H1 (cell line): ENCODE data around the gene TBL2. TPM values are rescaled to one million over a fixed set of nuclear protein-coding genes. Genes with fewer than 3 reads are reported as not detected.

Experiments
- CTCF ChIA-PET: fragments of 300-600 bp; sonication (Branson Sonifier 250); formaldehyde crosslinking; loops from one replicate; lab custom pipeline; 2021; ENCODE audit not compliant: partially characterized antibody; lab: Charles Lee
- POLR2A ChIA-PET: fragments of 300-600 bp; sonication (Branson Sonifier 250); formaldehyde crosslinking; loops from one replicate; lab custom pipeline; 2021; ENCODE audit warnings: inconsistent platforms; ENCODE audit not compliant: partially characterized antibody; lab: Charles Lee
- DNase-seq, 2 experiments: peaks; one replicate each; pipeline versions ENCODE4 v3.0.0 to v3.0.0-alpha.2; 2010 to 2022; ENCODE audit warnings: low spot score in 2 of 2, low read depth in 1 of 2, mixed read lengths in 1 of 2
- FAIRE-seq: peaks from 2 replicates; lab custom pipeline; 2011; peaks lifted over from hg19 to GRCh38; lab: Jason Lieb, UNC
- H2AFZ ChIP-seq: 2 replicates; pipeline ENCODE4 v1.8.1; 2012; ENCODE audit warnings: low read length, inconsistent platforms
- H2AK5ac ChIP-seq: 2 replicates; pipeline ENCODE4 v1.6.1; 2013; ENCODE audit warnings: low read depth, low read length
- H2BK120ac ChIP-seq: replicated peaks from 2 replicates; pipeline ENCODE3; 2013; ENCODE audit warnings: low read depth, low read length, inconsistent platforms
- H2BK12ac ChIP-seq: 2 replicates; pipeline ENCODE4 v1.6.1; 2013; ENCODE audit warnings: low read depth, low read length
- H2BK15ac ChIP-seq: 2 replicates; pipeline ENCODE4 v1.6.1; 2013; ENCODE audit warnings: low read length
- H2BK20ac ChIP-seq: 2 replicates; pipeline ENCODE4 v1.6.1; 2013; ENCODE audit warnings: low read length
- H2BK5ac ChIP-seq: 2 replicates; pipeline ENCODE4 v1.6.1; 2013; ENCODE audit warnings: low read depth, low read length
- H3K14ac ChIP-seq: 2 replicates; pipeline ENCODE4 v1.6.1; 2013; ENCODE audit warnings: inconsistent platforms; ENCODE audit not compliant: insufficient read length
- H3K18ac ChIP-seq: 2 replicates; pipeline ENCODE4 v1.6.1; 2013; ENCODE audit warnings: low read length; ENCODE audit errors: extremely low read depth
- H3K23ac ChIP-seq: 2 replicates; pipeline ENCODE4 v1.6.1; 2013; ENCODE audit warnings: inconsistent platforms; ENCODE audit not compliant: insufficient read length
- H3K23me2 ChIP-seq: 2 replicates; pipeline ENCODE4 v1.6.1; 2013; ENCODE audit warnings: low read depth, low read length
- H3K27ac ChIP-seq: 2 replicates; pipeline ENCODE4 v1.6.1; 2011; ENCODE audit warnings: low read depth, low read length, inconsistent platforms
- H3K27me3 ChIP-seq, 4 experiments: replicated peaks in 1 of 4; 1 replicate in 1 of 4; 2 replicates in 3 of 4; pipeline versions ENCODE4 v1.6.1 to v1.8.1; 2011 to 2013; ENCODE audit warnings: low read length in 3 of 4, mild to moderate bottlenecking in 3 of 4, inconsistent platforms in 2 of 4, mixed read lengths in 2 of 4, moderate library complexity in 1 of 4; ENCODE audit not compliant: control insufficient read depth in 3 of 4, insufficient read depth in 3 of 4; ENCODE audit errors: extremely low read depth in 1 of 4
- H3K36me3 ChIP-seq, 4 experiments: 2 replicates each; pipeline versions ENCODE4 v1.6.1 to v1.8.1; 2011 to 2013; ENCODE audit warnings: mild to moderate bottlenecking in 4 of 4, low read length in 3 of 4, moderate library complexity in 2 of 4, control low read depth in 1 of 4, inconsistent platforms in 1 of 4; ENCODE audit not compliant: insufficient read depth in 4 of 4, control insufficient read depth in 2 of 4
- H3K4ac ChIP-seq: replicated peaks from 2 replicates; pipeline ENCODE3; 2013; ENCODE audit warnings: low read length, low read depth, mixed read lengths, inconsistent platforms; ENCODE audit not compliant: insufficient read length
- H3K4me1 ChIP-seq, 4 experiments: replicated peaks in 1 of 4; 1 replicate in 1 of 4; 2 replicates in 3 of 4; pipeline versions ENCODE4 v1.6.1 to v1.8.1; 2011 to 2013; ENCODE audit warnings: low read length in 3 of 4, inconsistent platforms in 2 of 4, mixed read lengths in 1 of 4; ENCODE audit not compliant: insufficient read depth in 4 of 4, control insufficient read depth in 3 of 4
- H3K4me2 ChIP-seq, 2 experiments: 2 replicates each; pipeline versions ENCODE4 v1.6.1 to v1.8.1; 2011 to 2013; ENCODE audit warnings: low read depth in 2 of 2, low read length in 2 of 2, control low read depth in 1 of 2, inconsistent platforms in 1 of 2, mild to moderate bottlenecking in 1 of 2; ENCODE audit not compliant: insufficient read depth in 1 of 2
- H3K4me3 ChIP-seq, 4 experiments: fragments of 200-600, 300-600 bp in 1 of 4; sonication (generic), shearing (Covaris generic), sonication (Bioruptor Twin) in 1 of 4; 2 replicates each; pipeline versions ENCODE4 v1.5.1 to v1.8.1; 2011 to 2016; ENCODE audit warnings: low read length in 4 of 4, low read depth in 3 of 4, control low read depth in 2 of 4, inconsistent platforms in 2 of 4, mild to moderate bottlenecking in 2 of 4, mixed read lengths in 1 of 4, moderate library complexity in 1 of 4; ENCODE audit not compliant: insufficient read depth in 2 of 4; ENCODE audit errors: extremely low read depth in 1 of 4
- H3K56ac ChIP-seq: replicated peaks from 2 replicates; pipeline ENCODE3; 2013; ENCODE audit warnings: low read depth, mild to moderate bottlenecking, mixed read lengths, low read length, inconsistent platforms; ENCODE audit not compliant: insufficient read length
- H3K79me1 ChIP-seq: 2 replicates; pipeline ENCODE4 v1.6.1; 2013; ENCODE audit warnings: low read depth, low read length, control low read depth
- H3K79me2 ChIP-seq, 2 experiments: 2 replicates each; pipeline versions ENCODE4 v1.6.1 to v1.8.1; 2012 to 2013; ENCODE audit warnings: low read length in 2 of 2, mild to moderate bottlenecking in 2 of 2, inconsistent platforms in 1 of 2; ENCODE audit not compliant: insufficient read depth in 2 of 2, control insufficient read depth in 1 of 2
- H3K9ac ChIP-seq, 4 experiments: replicated peaks in 1 of 4; 1 replicate in 1 of 4; 2 replicates in 3 of 4; pipeline versions ENCODE4 v1.6.1 to v1.8.1; 2011 to 2013; ENCODE audit warnings: low read depth in 3 of 4, low read length in 3 of 4, control low read depth in 2 of 4, mild to moderate bottlenecking in 2 of 4, moderate library complexity in 2 of 4, inconsistent platforms in 1 of 4; ENCODE audit errors: extremely low read depth in 1 of 4
- H3K9me3 ChIP-seq, 2 experiments: 2 replicates each; pipeline versions ENCODE4 v1.6.1 to v1.8.1; 2012 to 2013; ENCODE audit warnings: mild to moderate bottlenecking in 2 of 2, moderate library complexity in 2 of 2, control low read depth in 1 of 2, inconsistent platforms in 1 of 2, low read depth in 1 of 2, low read length in 1 of 2, mixed read lengths in 1 of 2; ENCODE audit not compliant: insufficient read depth in 2 of 2
- H4K20me1 ChIP-seq, 2 experiments: replicated peaks in 1 of 2; 2 replicates each; pipeline versions ENCODE3 to v1.8.1; 2011 to 2013; ENCODE audit warnings: inconsistent platforms in 2 of 2, low read length in 2 of 2, mild to moderate bottlenecking in 1 of 2; ENCODE audit not compliant: insufficient read depth in 2 of 2, control insufficient read depth in 1 of 2
- H4K5ac ChIP-seq: 2 replicates; pipeline ENCODE4 v1.6.1; 2013; ENCODE audit warnings: low read length, low read depth, mixed read lengths, inconsistent platforms; ENCODE audit not compliant: insufficient read length
- H4K8ac ChIP-seq: 2 replicates; pipeline ENCODE4 v1.8.0; 2013; ENCODE audit warnings: mild to moderate bottlenecking, moderate library complexity, low read length, inconsistent platforms; ENCODE audit not compliant: insufficient read depth; ENCODE audit errors: extremely low read depth
- H4K91ac ChIP-seq: replicated peaks from 2 replicates; pipeline ENCODE3; 2013; ENCODE audit warnings: low read length, mixed read lengths, inconsistent platforms; ENCODE audit not compliant: insufficient read length
- CBX5 ChIP-seq: fragments of 300-800, 300-1000 bp; sonication (generic); IDR thresholded peaks from 2 replicates; pipeline ENCODE4 v1.7.1; 2016; ENCODE audit warnings: antibody characterized with exemption, low read length, low read depth
- CEBPB ChIP-seq: IDR thresholded peaks from 2 replicates; pipeline ENCODE4 v1.6.1; 2012; ENCODE audit warnings: low read depth, low read length
- CHD1 ChIP-seq: IDR thresholded peaks from 2 replicates; pipeline ENCODE4 v1.6.1; 2012; ENCODE audit warnings: low read depth, low read length, improper control_type of control experiment
- FOSL1 ChIP-seq: IDR thresholded peaks from 2 replicates; pipeline ENCODE4 v1.6.1; 2011; ENCODE audit warnings: mild to moderate bottlenecking, low read depth, low read length, moderate library complexity; ENCODE audit not compliant: insufficient read depth
- HDAC6 ChIP-seq: IDR thresholded peaks from one replicate; pipeline ENCODE4 v1.7.1; 2012; ENCODE audit warnings: low read depth, mild to moderate bottlenecking, inconsistent platforms, low read length, moderate library complexity
- JUND ChIP-seq: IDR thresholded peaks from 2 replicates; pipeline ENCODE4 v1.6.1; 2011; ENCODE audit warnings: mild to moderate bottlenecking, improper control_type of control experiment, low read length
- KDM5A ChIP-seq: fragments of 200-600 bp; IDR thresholded peaks from 2 replicates; pipeline ENCODE4 v1.7.1; 2012; ENCODE audit warnings: mild to moderate bottlenecking, low read length, inconsistent platforms, mixed read lengths
- PHF8 ChIP-seq: fragments of 200-600 bp; sonication (generic); conservative IDR thresholded peaks from 2 replicates; pipeline ENCODE4 v1.7.1; 2012; ENCODE audit warnings: low read depth, mild to moderate bottlenecking, inconsistent platforms, low read length, moderate library complexity
- SIX5 ChIP-seq: IDR thresholded peaks from 2 replicates; pipeline ENCODE4 v1.6.1; 2011; ENCODE audit warnings: mild to moderate bottlenecking, low read depth, low read length
- WGBS, 2 experiments: shearing (Covaris generic) in 1 of 2; methylation state at CpG; one replicate each; pipeline versions ENCODE4 v1.1.6 to v1.1.7; 2013 to 2015; ENCODE audit warnings: low lambda C conversion rate in 2 of 2, mixed read lengths in 2 of 2, inconsistent platforms in 1 of 2, low coverage in 1 of 2, missing lambda C conversion rate in 1 of 2; ENCODE audit not compliant: insufficient replicate concordance in 2 of 2, insufficient coverage in 1 of 2, insufficient read length in 1 of 2; ENCODE audit errors: extremely low coverage in 1 of 2, missing lambda C conversion rate in 1 of 2; 5-methylcytosine and 5-hydroxymethylcytosine counted together
- polyA plus RNA-seq, 7 experiments: library from polyadenylated mRNA; depleted of rRNA in 3 of 7; stranded (reverse) in 5 of 7; unstranded in 2 of 7; fragments of >200 nt in 5 of 7; fragments of 200-250 nt in 2 of 7; gene quantifications; 1 replicate in 5 of 7; 2 replicates in 1 of 7; 4 replicates in 1 of 7; pipeline versions ENCODE4 v1.2.1 to v1.2.3, GENCODE V29; 2011 to 2013; ENCODE audit warnings: missing spikeins in 2 of 7, mixed read lengths in 2 of 7
- total RNA-seq: library from RNA; stranded (reverse); fragmentation: NEBNext Ultra II Directional; extraction: Animal tissue kit (Norgen Biotek cat#: 25700); gene quantifications from 2 replicates; pipeline ENCODE4 v1.2.1, GENCODE V29; 2021
- TF ChIP-seq, protein P1 (sequence below): IDR thresholded peaks from 2 replicates; pipeline ENCODE4 v1.6.1; 2012; ENCODE audit warnings: inconsistent platforms
- TF ChIP-seq, protein P2 (sequence below), 3 experiments: IDR thresholded peaks; 1 replicate in 2 of 3; 2 replicates in 1 of 3; pipeline versions ENCODE4 v1.5.1 to v1.6.1; 2011; ENCODE audit warnings: low read length in 3 of 3, mild to moderate bottlenecking in 3 of 3, inconsistent platforms in 2 of 3, low read depth in 1 of 3, moderate library complexity in 1 of 3; ENCODE audit not compliant: insufficient read depth in 1 of 3; ENCODE audit errors: control extremely low read depth in 1 of 3

The TBL2 gene
- total and polyA plus RNA-seq, 2 of the 8 experiments (the other 6 are each of a cell fraction or from before 2014, with no cell fraction given) = 25.8 to 29.7 TPM

- Histone ChIP-seq H3K9ac (no peak overlapping the region), H3K9me3 (no peaks in the 10 kb centered on the region), H3K4me2 (no peak overlapping the region), H3K79me1 (no peaks in the 10 kb centered on the region), H3K4me1 (peaks cover 0 to 5% (median 3%) of the 10 kb centered on the region in 4 experiments; a peak in 6 of 7 replicates), H3K4ac (no peak overlapping the region), H3K36me3 (no peaks in the 10 kb centered on the region), H2BK20ac (no peak overlapping the region), H4K91ac (no peak overlapping the region), H2AFZ (no peak overlapping the region), H2BK5ac (no peak overlapping the region), H2BK15ac (no peak overlapping the region), H3K18ac (no peak overlapping the region), H3K23ac (no peak overlapping the region), H3K23me2 (peaks cover 11% of the 10 kb centered on the region), H3K27ac (no peak overlapping the region), H3K56ac (no peak overlapping the region), H4K20me1 (peaks cover 0 to 6% of the 10 kb centered on the region in 2 experiments), H2BK120ac (no peak overlapping the region), H3K4me3 (no peak overlapping the region), H3K14ac (no peak overlapping the region), H4K5ac (no peak overlapping the region), H4K8ac (peak overlapping the region; percentile 84), H3K27me3 (peaks cover 0 to 5% (median 3%) of the 10 kb centered on the region in 4 experiments; a peak in 5 of 7 replicates), H2AK5ac (no peak overlapping the region; the same call in 1 of the 2 replicates), H2BK12ac (no peak overlapping the region; the same call in 1 of the 2 replicates), H3K79me2 (no peaks in the 10 kb centered on the region)
- CTCF ChIA-PET = interaction anchor here (0.6 to 17.4 kb wide), 7 partner anchors 11 to 116 kb away, joined by 3 to 136 read pairs (median 4); no protein-coding TSS in a partner anchor
- no peak for DNase-seq
- POLR2A ChIA-PET = interaction anchor here (0.8 to 2.1 kb wide), 4 partner anchors 16 to 88 kb away, joined by 3 to 5 read pairs (median 3); no protein-coding TSS in a partner anchor
- 85% methylated on average over 4 of the region's 4 CpGs; no CpG with 5 or more reads in 1 of the 2 experiments for WGBS, 2 experiments
- no peak for FAIRE-seq
- TF ChIP-seq CHD1 (no peak), SIX5 (no peak), PHF8 (no peak), CBX5 (no peak), FOSL1 (no peak), JUND (no peak), CEBPB (no peak), HDAC6 (no peak), KDM5A (no peak)
- TF ChIP-seq, protein P1, sequence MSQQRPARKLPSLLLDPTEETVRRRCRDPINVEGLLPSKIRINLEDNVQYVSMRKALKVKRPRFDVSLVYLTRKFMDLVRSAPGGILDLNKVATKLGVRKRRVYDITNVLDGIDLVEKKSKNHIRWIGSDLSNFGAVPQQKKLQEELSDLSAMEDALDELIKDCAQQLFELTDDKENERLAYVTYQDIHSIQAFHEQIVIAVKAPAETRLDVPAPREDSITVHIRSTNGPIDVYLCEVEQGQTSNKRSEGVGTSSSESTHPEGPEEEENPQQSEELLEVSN = no peak
- TF ChIP-seq, protein P2, sequence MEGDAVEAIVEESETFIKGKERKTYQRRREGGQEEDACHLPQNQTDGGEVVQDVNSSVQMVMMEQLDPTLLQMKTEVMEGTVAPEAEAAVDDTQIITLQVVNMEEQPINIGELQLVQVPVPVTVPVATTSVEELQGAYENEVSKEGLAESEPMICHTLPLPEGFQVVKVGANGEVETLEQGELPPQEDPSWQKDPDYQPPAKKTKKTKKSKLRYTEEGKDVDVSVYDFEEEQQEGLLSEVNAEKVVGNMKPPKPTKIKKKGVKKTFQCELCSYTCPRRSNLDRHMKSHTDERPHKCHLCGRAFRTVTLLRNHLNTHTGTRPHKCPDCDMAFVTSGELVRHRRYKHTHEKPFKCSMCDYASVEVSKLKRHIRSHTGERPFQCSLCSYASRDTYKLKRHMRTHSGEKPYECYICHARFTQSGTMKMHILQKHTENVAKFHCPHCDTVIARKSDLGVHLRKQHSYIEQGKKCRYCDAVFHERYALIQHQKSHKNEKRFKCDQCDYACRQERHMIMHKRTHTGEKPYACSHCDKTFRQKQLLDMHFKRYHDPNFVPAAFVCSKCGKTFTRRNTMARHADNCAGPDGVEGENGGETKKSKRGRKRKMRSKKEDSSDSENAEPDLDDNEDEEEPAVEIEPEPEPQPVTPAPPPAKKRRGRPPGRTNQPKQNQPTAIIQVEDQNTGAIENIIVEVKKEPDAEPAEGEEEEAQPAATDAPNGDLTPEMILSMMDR (IDR thresholded peaks at IDR 0.05; ENCODE audit: control extremely low read depth in 1 of 3, insufficient read depth in 1 of 3, low read depth in 1 of 3, low read length in 3 of 3) = no peak
These were observed 40.2 kb upstream of the TBL2 start for GRCh38 chr7:73618538-73618937.
